HPDE6-E6E7 (cell line): ENCODE measurements around the gene SLC35A3.
"Not testable (repeated sequence)": the region's sequence is repeated elsewhere in the genome, so short reads cannot be mapped to it uniquely, and the experiment has no call there.

ENCODE experiments used
- DNase-seq: peaks from one replicate; pipeline ENCODE4 v3.0.0; 2011; ENCODE audit warnings: missing footprints; ENCODE audit errors: extremely low spot score

Gene SLC35A3

GRCh38 chr1:99969729-99970621, at the start of gene SLC35A3:
Gene SLC35A3 (plus strand): TSS chr1:99969996. CDS start chr1:99993555, 23,559 bp downstream.
- DNase-seq: peak; percentile 45

- DNase-seq: no peak
These were observed 35.0 kb upstream of the SLC35A3 start for GRCh38 chr1:99934801-99935200.

- no peak for DNase-seq
These were observed 34.3 kb upstream of the SLC35A3 start for GRCh38 chr1:99935534-99935933.

- no peak for DNase-seq
These were observed 33.7 kb upstream of the SLC35A3 start for GRCh38 chr1:99936071-99936470.

- DNase-seq: no peak
These were observed 27.1 kb upstream of the SLC35A3 start for GRCh38 chr1:99942723-99943122.

GRCh38 chr1:99943223-99943794, 26.5 kb upstream of the SLC35A3 start:
- DNase-seq: no peak

GRCh38 chr1:99944192-99944591, 25.6 kb upstream of the SLC35A3 start:
- no peak for DNase-seq

- DNase-seq: no peak
These were observed 24.6 kb upstream of the SLC35A3 start for GRCh38 chr1:99945174-99945573.

- DNase-seq: no peak
These were observed 19.3 kb upstream of the SLC35A3 start for GRCh38 chr1:99950486-99950885.

GRCh38 chr1:99952522-99952921, 17.3 kb upstream of the SLC35A3 start:
- no peak for DNase-seq

- no peak for DNase-seq
These were observed 14.4 kb upstream of the SLC35A3 start for GRCh38 chr1:99955375-99955774.

- no peak for DNase-seq
These were observed 13.0 kb upstream of the SLC35A3 start for GRCh38 chr1:99956755-99957154.

- DNase-seq: no peak
These were observed 12.0 kb upstream of the SLC35A3 start for GRCh38 chr1:99957818-99958217.

GRCh38 chr1:99959189-99959705, 10.5 kb upstream of the SLC35A3 start:
- DNase-seq: not testable (repeated sequence)

- DNase-seq: not testable (repeated sequence)
These were observed 9.5 kb upstream of the SLC35A3 start for GRCh38 chr1:99960260-99960659.

- no peak for DNase-seq
These were observed 6.6 kb upstream of the SLC35A3 start for GRCh38 chr1:99963041-99963795.

GRCh38 chr1:99964806-99965205, 5.0 kb upstream of the SLC35A3 start:
- no peak for DNase-seq

- DNase-seq: no peak
These were observed 4.0 kb upstream of the SLC35A3 start for GRCh38 chr1:99965646-99966375.

GRCh38 chr1:99968214-99968613, 1.6 kb upstream of the SLC35A3 start:
- DNase-seq: no peak

GRCh38 chr1:99969260-99969728, 502 bp upstream of the SLC35A3 start:
- no peak for DNase-seq

- DNase-seq: no peak
These were observed 988 bp downstream of the SLC35A3 start for GRCh38 chr1:99970713-99971255.
